ENCODE data around the gene BPIFA3. TPM values are rescaled to one million over a fixed set of nuclear protein-coding genes. Genes with fewer than 3 reads are reported as not detected.

The BPIFA3 gene
- total and polyA plus RNA-seq, 2 of the 13 experiments (the other 11 are each of a cell fraction or from before 2014, with no cell fraction given) = not detected

DNA sequence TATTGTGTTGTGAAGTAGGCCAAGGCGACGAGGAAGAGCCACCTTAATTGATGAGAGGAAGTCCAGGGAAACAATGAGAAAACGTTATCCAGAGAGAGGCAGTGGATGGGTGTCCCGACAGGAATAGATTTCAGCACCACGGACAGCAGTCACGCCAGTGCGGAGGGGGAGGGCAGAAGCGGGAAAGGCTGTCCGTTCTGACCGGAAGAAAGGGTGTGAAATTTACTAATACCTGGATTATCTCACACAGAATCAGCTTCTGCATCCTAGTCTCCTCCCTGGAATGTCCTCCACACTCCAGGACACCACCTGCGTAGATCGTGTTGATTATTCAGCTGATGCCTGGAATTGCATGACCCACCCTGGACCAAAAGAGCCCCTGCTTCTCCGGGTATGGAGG is 7.4 kb upstream of the BPIFA3 start (continued):
- TF ChIP-seq ZNF770 (CRISPR knock-in tag; IDR thresholded peaks at IDR 0.05) = no peak
- TF ChIP-seq SRF (IDR thresholded peaks at IDR 0.05; ENCODE audit: low read depth, low read length) = no peak
- TF ChIP-seq ZBTB4 (CRISPR knock-in tag; IDR thresholded peaks at IDR 0.05; ENCODE audit: borderline replicate concordance) = no peak
- TF ChIP-seq, protein P1, sequence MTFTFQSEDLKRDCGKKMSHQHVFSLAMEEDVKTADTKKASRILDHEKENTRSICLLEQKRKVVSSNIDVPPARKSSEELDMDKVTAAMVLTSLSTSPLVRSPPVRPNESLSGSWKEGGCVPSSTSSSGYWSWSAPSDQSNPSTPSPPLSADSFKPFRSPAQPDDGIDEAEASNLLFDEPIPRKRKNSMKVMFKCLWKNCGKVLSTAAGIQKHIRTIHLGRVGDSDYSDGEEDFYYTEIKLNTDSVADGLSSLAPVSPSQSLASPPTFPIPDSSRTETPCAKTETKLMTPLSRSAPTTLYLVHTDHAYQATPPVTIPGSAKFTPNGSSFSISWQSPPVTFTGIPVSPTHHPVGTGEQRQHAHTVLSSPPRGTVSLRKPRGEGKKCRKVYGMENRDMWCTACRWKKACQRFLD (CRISPR knock-in tag; IDR thresholded peaks at IDR 0.05; ENCODE audit: borderline replicate concordance) = peak; percentile 94
- TF ChIP-seq MLLT10 (CRISPR knock-in tag; IDR thresholded peaks at IDR 0.05) = no peak
- TF ChIP-seq PBX3 (CRISPR knock-in tag; IDR thresholded peaks at IDR 0.05; ENCODE audit: borderline replicate concordance) = peak; percentile 87; the same call in 1 of the 2 replicates
- TF ChIP-seq TOE1 (CRISPR knock-in tag; IDR thresholded peaks at IDR 0.05) = no peak; the same call in 1 of the 2 replicates
- TF ChIP-seq MED8 (CRISPR knock-in tag; IDR thresholded peaks at IDR 0.05; ENCODE audit: insufficient replicate concordance) = no peak
- peak; percentile 50; the same call in 1 of the 2 replicates for TF ChIP-seq ZNF143 (CRISPR knock-in tag; IDR thresholded peaks at IDR 0.05)
- TF ChIP-seq, protein P2, sequence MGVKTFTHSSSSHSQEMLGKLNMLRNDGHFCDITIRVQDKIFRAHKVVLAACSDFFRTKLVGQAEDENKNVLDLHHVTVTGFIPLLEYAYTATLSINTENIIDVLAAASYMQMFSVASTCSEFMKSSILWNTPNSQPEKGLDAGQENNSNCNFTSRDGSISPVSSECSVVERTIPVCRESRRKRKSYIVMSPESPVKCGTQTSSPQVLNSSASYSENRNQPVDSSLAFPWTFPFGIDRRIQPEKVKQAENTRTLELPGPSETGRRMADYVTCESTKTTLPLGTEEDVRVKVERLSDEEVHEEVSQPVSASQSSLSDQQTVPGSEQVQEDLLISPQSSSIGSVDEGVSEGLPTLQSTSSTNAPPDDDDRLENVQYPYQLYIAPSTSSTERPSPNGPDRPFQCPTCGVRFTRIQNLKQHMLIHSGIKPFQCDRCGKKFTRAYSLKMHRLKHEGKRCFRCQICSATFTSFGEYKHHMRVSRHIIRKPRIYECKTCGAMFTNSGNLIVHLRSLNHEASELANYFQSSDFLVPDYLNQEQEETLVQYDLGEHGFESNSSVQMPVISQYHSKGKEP (CRISPR knock-in tag; IDR thresholded peaks at IDR 0.05) = peak; percentile 99
- TF ChIP-seq, protein P3, sequence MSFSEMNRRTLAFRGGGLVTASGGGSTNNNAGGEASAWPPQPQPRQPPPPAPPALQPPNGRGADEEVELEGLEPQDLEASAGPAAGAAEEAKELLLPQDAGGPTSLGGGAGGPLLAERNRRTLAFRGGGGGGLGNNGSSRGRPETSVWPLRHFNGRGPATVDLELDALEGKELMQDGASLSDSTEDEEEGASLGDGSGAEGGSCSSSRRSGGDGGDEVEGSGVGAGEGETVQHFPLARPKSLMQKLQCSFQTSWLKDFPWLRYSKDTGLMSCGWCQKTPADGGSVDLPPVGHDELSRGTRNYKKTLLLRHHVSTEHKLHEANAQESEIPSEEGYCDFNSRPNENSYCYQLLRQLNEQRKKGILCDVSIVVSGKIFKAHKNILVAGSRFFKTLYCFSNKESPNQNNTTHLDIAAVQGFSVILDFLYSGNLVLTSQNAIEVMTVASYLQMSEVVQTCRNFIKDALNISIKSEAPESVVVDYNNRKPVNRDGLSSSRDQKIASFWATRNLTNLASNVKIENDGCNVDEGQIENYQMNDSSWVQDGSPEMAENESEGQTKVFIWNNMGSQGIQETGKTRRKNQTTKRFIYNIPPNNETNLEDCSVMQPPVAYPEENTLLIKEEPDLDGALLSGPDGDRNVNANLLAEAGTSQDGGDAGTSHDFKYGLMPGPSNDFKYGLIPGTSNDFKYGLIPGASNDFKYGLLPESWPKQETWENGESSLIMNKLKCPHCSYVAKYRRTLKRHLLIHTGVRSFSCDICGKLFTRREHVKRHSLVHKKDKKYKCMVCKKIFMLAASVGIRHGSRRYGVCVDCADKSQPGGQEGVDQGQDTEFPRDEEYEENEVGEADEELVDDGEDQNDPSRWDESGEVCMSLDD (CRISPR knock-in tag; IDR thresholded peaks at IDR 0.05; ENCODE audit: borderline replicate concordance) = peak; percentile 86
- peak; percentile 74 for TF ChIP-seq HOXA3 (CRISPR knock-in tag; IDR thresholded peaks at IDR 0.05)
- no peak for TF ChIP-seq PRPF4 (IDR thresholded peaks at IDR 0.05; ENCODE audit: low read depth, low read length, poor library complexity, severe bottlenecking)
- TF ChIP-seq CERS6 (CRISPR knock-in tag; IDR thresholded peaks at IDR 0.05) = 0 out of 2 replicates have a peak, but pooled peaks have one; percentile 63
- TF ChIP-seq SMYD3 (CRISPR knock-in tag; IDR thresholded peaks at IDR 0.05) = peak; percentile 98
- no peak for TF ChIP-seq NFE2L2 (IDR thresholded peaks at IDR 0.05; ENCODE audit: low read length)

Data from HepG2 (cell line).